Uterus (tissue), 2 donors: ENCODE results near the gene BUB1B.

Experiments used
- POLR2A ChIP-seq, 2 donors: fragments of 450-650 bp; IDR thresholded peaks; one replicate each; pipeline ENCODE4 v1.6.1; 2016; ENCODE audit warnings: antibody characterized with exemption in 2 of 2, mild to moderate bottlenecking in 1 of 2, moderate library complexity in 1 of 2
- TF ChIP-seq, protein P1 (sequence below), 4 experiments: fragments of 200-600 bp in 2 of 4; fragments of 450-650 bp in 2 of 4; sonication (generic) in 2 of 4; IDR thresholded peaks; one replicate each; pipeline ENCODE4 v1.5.1; 2016 to 2019; ENCODE audit warnings: antibody characterized with exemption in 4 of 4, mild to moderate bottlenecking in 2 of 4, moderate library complexity in 1 of 4

- TF ChIP-seq, protein P1, sequence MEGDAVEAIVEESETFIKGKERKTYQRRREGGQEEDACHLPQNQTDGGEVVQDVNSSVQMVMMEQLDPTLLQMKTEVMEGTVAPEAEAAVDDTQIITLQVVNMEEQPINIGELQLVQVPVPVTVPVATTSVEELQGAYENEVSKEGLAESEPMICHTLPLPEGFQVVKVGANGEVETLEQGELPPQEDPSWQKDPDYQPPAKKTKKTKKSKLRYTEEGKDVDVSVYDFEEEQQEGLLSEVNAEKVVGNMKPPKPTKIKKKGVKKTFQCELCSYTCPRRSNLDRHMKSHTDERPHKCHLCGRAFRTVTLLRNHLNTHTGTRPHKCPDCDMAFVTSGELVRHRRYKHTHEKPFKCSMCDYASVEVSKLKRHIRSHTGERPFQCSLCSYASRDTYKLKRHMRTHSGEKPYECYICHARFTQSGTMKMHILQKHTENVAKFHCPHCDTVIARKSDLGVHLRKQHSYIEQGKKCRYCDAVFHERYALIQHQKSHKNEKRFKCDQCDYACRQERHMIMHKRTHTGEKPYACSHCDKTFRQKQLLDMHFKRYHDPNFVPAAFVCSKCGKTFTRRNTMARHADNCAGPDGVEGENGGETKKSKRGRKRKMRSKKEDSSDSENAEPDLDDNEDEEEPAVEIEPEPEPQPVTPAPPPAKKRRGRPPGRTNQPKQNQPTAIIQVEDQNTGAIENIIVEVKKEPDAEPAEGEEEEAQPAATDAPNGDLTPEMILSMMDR (IDR thresholded peaks at IDR 0.05): no peak
- TF ChIP-seq POLR2A (IDR thresholded peaks at IDR 0.05): no peak
Observed at GRCh38 chr15:40222131-40222530, 61.3 kb downstream of the BUB1B start.
